Measurements from ENCODE around the gene RPTOR.

RPTOR gene

DNA sequence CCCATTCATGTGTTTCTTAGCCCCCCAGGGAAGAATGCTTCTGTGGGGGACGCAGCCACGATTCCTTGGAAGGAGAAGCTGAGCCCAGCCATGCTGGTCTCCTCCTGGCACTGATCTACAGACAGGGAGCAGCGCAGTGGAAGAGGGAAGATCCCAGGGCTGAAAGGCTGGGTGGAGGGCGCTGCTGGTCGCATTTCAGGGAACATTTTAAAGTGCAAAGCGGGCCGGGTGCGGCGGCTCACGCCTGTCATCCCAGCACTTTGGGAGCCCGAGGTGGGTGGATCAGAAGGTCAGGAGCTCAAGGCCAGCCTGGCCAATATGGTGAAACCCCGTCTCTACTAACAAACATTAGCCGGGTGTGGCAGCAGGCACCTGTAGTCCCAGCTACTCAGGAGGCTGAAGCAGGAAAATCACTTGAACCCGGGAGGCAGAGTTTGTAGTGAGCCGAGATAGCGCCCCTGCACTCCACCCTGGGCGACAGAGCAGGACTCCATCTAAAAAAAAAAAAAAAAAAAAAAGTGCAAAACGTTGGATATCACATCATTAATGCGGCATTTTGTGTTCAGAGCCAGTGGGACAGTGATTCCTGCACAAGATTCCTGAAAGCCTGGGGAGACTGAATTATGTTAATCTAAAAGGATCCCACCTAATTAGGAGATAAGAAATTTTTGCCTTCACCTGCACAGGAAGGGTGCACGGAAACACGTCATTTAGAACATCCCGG is 446.4 kb downstream of the RPTOR start (continued):
- TF ChIP-seq, protein P1, sequence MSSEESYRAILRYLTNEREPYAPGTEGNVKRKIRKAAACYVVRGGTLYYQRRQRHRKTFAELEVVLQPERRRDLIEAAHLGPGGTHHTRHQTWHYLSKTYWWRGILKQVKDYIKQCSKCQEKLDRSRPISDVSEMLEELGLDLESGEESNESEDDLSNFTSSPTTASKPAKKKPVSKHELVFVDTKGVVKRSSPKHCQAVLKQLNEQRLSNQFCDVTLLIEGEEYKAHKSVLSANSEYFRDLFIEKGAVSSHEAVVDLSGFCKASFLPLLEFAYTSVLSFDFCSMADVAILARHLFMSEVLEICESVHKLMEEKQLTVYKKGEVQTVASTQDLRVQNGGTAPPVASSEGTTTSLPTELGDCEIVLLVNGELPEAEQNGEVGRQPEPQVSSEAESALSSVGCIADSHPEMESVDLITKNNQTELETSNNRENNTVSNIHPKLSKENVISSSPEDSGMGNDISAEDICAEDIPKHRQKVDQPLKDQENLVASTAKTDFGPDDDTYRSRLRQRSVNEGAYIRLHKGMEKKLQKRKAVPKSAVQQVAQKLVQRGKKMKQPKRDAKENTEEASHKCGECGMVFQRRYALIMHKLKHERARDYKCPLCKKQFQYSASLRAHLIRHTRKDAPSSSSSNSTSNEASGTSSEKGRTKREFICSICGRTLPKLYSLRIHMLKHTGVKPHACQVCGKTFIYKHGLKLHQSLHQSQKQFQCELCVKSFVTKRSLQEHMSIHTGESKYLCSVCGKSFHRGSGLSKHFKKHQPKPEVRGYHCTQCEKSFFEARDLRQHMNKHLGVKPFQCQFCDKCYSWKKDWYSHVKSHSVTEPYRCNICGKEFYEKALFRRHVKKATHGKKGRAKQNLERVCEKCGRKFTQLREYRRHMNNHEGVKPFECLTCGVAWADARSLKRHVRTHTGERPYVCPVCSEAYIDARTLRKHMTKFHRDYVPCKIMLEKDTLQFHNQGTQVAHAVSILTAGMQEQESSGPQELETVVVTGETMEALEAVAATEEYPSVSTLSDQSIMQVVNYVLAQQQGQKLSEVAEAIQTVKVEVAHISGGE (tag by site-specific recombination; conservative IDR thresholded peaks at IDR 0.05; ENCODE audit: low read depth): no peak
- TF ChIP-seq ZNF600 (tag by site-specific recombination; IDR thresholded peaks at IDR 0.05): 0 out of 2 replicates have a peak, but pooled peaks have one; percentile 10
- TF ChIP-seq, protein P2, sequence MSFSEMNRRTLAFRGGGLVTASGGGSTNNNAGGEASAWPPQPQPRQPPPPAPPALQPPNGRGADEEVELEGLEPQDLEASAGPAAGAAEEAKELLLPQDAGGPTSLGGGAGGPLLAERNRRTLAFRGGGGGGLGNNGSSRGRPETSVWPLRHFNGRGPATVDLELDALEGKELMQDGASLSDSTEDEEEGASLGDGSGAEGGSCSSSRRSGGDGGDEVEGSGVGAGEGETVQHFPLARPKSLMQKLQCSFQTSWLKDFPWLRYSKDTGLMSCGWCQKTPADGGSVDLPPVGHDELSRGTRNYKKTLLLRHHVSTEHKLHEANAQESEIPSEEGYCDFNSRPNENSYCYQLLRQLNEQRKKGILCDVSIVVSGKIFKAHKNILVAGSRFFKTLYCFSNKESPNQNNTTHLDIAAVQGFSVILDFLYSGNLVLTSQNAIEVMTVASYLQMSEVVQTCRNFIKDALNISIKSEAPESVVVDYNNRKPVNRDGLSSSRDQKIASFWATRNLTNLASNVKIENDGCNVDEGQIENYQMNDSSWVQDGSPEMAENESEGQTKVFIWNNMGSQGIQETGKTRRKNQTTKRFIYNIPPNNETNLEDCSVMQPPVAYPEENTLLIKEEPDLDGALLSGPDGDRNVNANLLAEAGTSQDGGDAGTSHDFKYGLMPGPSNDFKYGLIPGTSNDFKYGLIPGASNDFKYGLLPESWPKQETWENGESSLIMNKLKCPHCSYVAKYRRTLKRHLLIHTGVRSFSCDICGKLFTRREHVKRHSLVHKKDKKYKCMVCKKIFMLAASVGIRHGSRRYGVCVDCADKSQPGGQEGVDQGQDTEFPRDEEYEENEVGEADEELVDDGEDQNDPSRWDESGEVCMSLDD (tag by site-specific recombination; IDR thresholded peaks at IDR 0.05): no peak

GRCh38 chr17:80991645-80992076 is 447.0 kb downstream of the RPTOR start, which contains the start of gene CHMP6:
TSS of gene CHMP6 (plus strand) at chr17:80991841. CDS start at chr17:80991919, 78 bp downstream.
- Histone ChIP-seq H3K9me3 (ENCODE audit: control insufficient read depth, insufficient read depth, low read depth, low read length) (no peaks in the 10 kb centered on the region), H3K4me3 (ENCODE audit: low read depth, low read length) (peak within 1 kb of the TSS; percentile 63), H3K36me3 (ENCODE audit: control insufficient read depth in 2 of 2, insufficient read depth in 1 of 2, low read length in 2 of 2) (peaks cover 0 to 17% of the 10 kb centered on the region in 2 experiments; a peak in 2 of 3 replicates), H3K4me1 (ENCODE audit: control insufficient read depth, insufficient read depth, low read length) (peaks cover 2% of the 10 kb centered on the region; the same call in 1 of the 2 replicates), H3K27ac (ENCODE audit: extremely low read depth, low read depth, low read length) (peak within 1 kb of the TSS; percentile 63; the same call in 1 of the 2 replicates)
- POLR2A ChIA-PET: interaction anchor here (1.2 kb wide), 1 partner anchor 45 kb away, joined by 4 read pairs; no protein-coding TSS in a partner anchor
- CTCF ChIA-PET: interaction anchor here (1.6 to 2.7 kb wide), 2 partner anchors 106 to 111 kb away, joined by 10 to 14 read pairs; no protein-coding TSS in a partner anchor
- TF ChIP-seq, protein P3, sequence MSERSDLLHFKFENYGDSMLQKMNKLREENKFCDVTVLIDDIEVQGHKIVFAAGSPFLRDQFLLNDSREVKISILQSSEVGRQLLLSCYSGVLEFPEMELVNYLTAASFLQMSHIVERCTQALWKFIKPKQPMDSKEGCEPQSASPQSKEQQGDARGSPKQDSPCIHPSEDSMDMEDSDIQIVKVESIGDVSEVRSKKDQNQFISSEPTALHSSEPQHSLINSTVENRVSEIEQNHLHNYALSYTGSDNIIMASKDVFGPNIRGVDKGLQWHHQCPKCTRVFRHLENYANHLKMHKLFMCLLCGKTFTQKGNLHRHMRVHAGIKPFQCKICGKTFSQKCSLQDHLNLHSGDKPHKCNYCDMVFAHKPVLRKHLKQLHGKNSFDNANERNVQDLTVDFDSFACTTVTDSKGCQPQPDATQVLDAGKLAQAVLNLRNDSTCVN (tag by site-specific recombination; optimal IDR thresholded peaks at IDR 0.05): peak; percentile 54
- TF ChIP-seq SP2 (tag by site-specific recombination; IDR thresholded peaks at IDR 0.05) (no peak), SP7 (tag by site-specific recombination; IDR thresholded peaks at IDR 0.05) (0 out of 2 replicates have a peak, but pooled peaks have one; percentile 51), ZNF660 (tag by site-specific recombination; IDR thresholded peaks at IDR 0.05) (peak; percentile 81; the same call in 1 of the 2 replicates), ZNF692 (tag by site-specific recombination; IDR thresholded peaks at IDR 0.05) (peak; percentile 90), ZNF747 (tag by site-specific recombination; IDR thresholded peaks at IDR 0.05) (no peak), HOXD13 (CRISPR knock-in tag; IDR thresholded peaks at IDR 0.05; ENCODE audit: borderline replicate concordance) (no peak), ZNF561 (tag by site-specific recombination; IDR thresholded peaks at IDR 0.05; ENCODE audit: borderline replicate concordance) (peak; percentile 81; the same call in 1 of the 2 replicates), KLF10 (tag by site-specific recombination; IDR thresholded peaks at IDR 0.05) (0 out of 2 replicates have a peak, but pooled peaks have one; percentile 10), ZNF221 (tag by site-specific recombination; IDR thresholded peaks at IDR 0.05; ENCODE audit: borderline replicate concordance) (peak; percentile 31; the same call in 1 of the 2 replicates), ZNF629 (tag by site-specific recombination; IDR thresholded peaks at IDR 0.05) (no peak), ZNF121 (tag by site-specific recombination; IDR thresholded peaks at IDR 0.05) (no peak), KLF17 (tag by site-specific recombination; IDR thresholded peaks at IDR 0.05) (0 out of 2 replicates have a peak, but pooled peaks have one; percentile 4), ZNF37A (tag by site-specific recombination; IDR thresholded peaks at IDR 0.05) (0 out of 2 replicates have a peak, but pooled peaks have one; percentile 27), ZFP69B (tag by site-specific recombination; IDR thresholded peaks at IDR 0.05) (peak; percentile 92)
- TF ChIP-seq, protein P4, sequence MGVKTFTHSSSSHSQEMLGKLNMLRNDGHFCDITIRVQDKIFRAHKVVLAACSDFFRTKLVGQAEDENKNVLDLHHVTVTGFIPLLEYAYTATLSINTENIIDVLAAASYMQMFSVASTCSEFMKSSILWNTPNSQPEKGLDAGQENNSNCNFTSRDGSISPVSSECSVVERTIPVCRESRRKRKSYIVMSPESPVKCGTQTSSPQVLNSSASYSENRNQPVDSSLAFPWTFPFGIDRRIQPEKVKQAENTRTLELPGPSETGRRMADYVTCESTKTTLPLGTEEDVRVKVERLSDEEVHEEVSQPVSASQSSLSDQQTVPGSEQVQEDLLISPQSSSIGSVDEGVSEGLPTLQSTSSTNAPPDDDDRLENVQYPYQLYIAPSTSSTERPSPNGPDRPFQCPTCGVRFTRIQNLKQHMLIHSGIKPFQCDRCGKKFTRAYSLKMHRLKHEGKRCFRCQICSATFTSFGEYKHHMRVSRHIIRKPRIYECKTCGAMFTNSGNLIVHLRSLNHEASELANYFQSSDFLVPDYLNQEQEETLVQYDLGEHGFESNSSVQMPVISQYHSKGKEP (tag by site-specific recombination; IDR thresholded peaks at IDR 0.05): peak; percentile 59
